ENCODE data around the gene IL1R1. TPM values are rescaled to one million over a fixed set of nuclear protein-coding genes. Genes with fewer than 3 reads are reported as not detected.
A peak's percentile ranks its signal among the peaks of the same experiment; 100 is the strongest.

IL1R1 gene
- total and polyA plus RNA-seq, 2 of the 4 experiments (the other 2 are of a cell fraction): 6.5 to 13.8 TPM

DNA sequence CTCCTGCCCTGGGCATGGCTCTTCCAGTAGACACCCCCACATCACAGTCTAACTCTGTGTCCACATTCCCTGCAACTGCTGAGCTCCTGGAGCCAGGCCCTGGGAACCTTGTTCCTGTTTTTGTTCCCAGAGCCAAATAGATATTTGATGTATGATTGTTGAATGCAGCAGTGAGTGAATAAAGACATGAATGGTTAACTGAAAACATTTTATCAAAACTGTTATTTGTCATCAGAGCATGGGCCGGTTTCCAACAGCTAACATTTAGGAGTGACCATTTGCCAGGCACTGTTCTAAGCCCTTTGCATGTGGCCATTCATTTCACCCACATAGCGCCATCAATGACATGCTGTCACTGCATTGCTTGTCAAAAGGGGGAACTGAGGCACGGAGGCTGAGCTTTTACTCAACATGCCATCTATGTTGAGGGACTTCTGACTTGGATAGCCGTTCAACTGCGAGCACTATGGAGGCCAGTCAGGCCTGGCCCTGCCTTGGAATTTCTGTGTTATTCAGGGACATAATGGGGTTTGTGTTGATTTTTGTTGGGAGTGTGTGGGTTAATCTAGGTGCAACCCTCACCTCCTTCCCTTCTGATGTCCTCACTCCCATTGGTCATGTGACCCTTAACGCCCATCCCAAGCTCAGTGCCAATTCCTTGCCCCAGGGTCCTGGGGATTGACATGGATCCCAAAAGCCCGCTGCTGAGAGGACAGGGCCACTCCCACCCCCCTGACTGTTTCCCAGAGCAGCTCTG is 12.6 kb downstream of the IL1R1 start:
- POLR2A ChIA-PET (ENCODE audit: unreplicated experiment): no interaction called here
- H2AFZ ChIP-seq (replicated peaks; ENCODE audit: low read length, poor library complexity): no peak overlapping the region
- H3K23ac ChIP-seq (ENCODE audit: low read depth, low read length): no peak overlapping the region
- no peaks in the 10 kb centered on the region for H3K27me3 ChIP-seq (ENCODE audit: control insufficient read depth, insufficient read depth, low read length)
- no peak overlapping the region; the same call in 1 of the 2 replicates for H3K4me2 ChIP-seq (ENCODE audit: low read depth, low read length)
- 0 out of 2 replicates have a peak, but pooled peaks cover 4% of the 10 kb centered on the region for H3K9me1 ChIP-seq (ENCODE audit: insufficient read depth, low read length)
- 0 out of 2 replicates have a peak overlapping the region, but pooled peaks have one; percentile 89 for H3K14ac ChIP-seq (replicated peaks; ENCODE audit: low read depth, low read length)
- H3K27ac ChIP-seq (ENCODE audit: insufficient read depth, low read length): peak overlapping the region; percentile 92
- no peak overlapping the region for H3K4me3 ChIP-seq (ENCODE audit: insufficient read depth, low read depth, low read length)
- peak overlapping the region; percentile 21 to 44; a peak in 3 of 4 replicates for H4K8ac ChIP-seq (ENCODE audit: low read depth in 2 of 2, low read length in 2 of 2)
- no peak overlapping the region for H3K56ac ChIP-seq (ENCODE audit: extremely low read depth, insufficient read depth, low read length)
- TF ChIP-seq SMC3 (IDR thresholded peaks at IDR 0.05; ENCODE audit: low read depth, low read length) (no peak), RCOR1 (IDR thresholded peaks at IDR 0.05; ENCODE audit: insufficient replicate concordance, low read length) (no peak), RFX5 (IDR thresholded peaks at IDR 0.05; ENCODE audit: low read depth, low read length) (no peak), MAZ (IDR thresholded peaks at IDR 0.05; ENCODE audit: borderline replicate concordance, low read depth, low read length) (no peak), MAFK (IDR thresholded peaks at IDR 0.05; ENCODE audit: low read depth, low read length) (no peak), BHLHE40 (IDR thresholded peaks at IDR 0.05; ENCODE audit: low read depth, low read length) (no peak), RAD21 (IDR thresholded peaks at IDR 0.05; ENCODE audit: low read length) (no peak), NFE2L2 (IDR thresholded peaks at IDR 0.05; ENCODE audit: low read depth, low read length) (no peak), CEBPB (IDR thresholded peaks at IDR 0.05; ENCODE audit: low read depth, low read length) (no peak), MXI1 (IDR thresholded peaks at IDR 0.05; ENCODE audit: borderline replicate concordance, low read depth, low read length) (no peak), ELK1 (IDR thresholded peaks at IDR 0.05; ENCODE audit: borderline replicate concordance, low read depth, low read length) (no peak)
- TF ChIP-seq, protein P1, sequence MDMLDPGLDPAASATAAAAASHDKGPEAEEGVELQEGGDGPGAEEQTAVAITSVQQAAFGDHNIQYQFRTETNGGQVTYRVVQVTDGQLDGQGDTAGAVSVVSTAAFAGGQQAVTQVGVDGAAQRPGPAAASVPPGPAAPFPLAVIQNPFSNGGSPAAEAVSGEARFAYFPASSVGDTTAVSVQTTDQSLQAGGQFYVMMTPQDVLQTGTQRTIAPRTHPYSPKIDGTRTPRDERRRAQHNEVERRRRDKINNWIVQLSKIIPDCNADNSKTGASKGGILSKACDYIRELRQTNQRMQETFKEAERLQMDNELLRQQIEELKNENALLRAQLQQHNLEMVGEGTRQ (IDR thresholded peaks at IDR 0.05; ENCODE audit: low read depth, low read length): no peak
- TF ChIP-seq, protein P2, sequence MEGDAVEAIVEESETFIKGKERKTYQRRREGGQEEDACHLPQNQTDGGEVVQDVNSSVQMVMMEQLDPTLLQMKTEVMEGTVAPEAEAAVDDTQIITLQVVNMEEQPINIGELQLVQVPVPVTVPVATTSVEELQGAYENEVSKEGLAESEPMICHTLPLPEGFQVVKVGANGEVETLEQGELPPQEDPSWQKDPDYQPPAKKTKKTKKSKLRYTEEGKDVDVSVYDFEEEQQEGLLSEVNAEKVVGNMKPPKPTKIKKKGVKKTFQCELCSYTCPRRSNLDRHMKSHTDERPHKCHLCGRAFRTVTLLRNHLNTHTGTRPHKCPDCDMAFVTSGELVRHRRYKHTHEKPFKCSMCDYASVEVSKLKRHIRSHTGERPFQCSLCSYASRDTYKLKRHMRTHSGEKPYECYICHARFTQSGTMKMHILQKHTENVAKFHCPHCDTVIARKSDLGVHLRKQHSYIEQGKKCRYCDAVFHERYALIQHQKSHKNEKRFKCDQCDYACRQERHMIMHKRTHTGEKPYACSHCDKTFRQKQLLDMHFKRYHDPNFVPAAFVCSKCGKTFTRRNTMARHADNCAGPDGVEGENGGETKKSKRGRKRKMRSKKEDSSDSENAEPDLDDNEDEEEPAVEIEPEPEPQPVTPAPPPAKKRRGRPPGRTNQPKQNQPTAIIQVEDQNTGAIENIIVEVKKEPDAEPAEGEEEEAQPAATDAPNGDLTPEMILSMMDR (conservative IDR thresholded peaks at IDR 0.05; ENCODE audit: low read depth, low read length): no peak
- peak overlapping the region; percentile 55; the same call in 2 of the 3 replicates for H2BK15ac ChIP-seq (ENCODE audit: low read depth, low read length)
- H2BK20ac ChIP-seq (ENCODE audit: low read depth, low read length): peak overlapping the region; percentile 87; the same call in 1 of the 2 replicates
- H3K4ac ChIP-seq (ENCODE audit: low read depth, low read length): peak overlapping the region; percentile 82; the same call in 1 of the 2 replicates
- peaks cover 59% of the 10 kb centered on the region for H3K36me3 ChIP-seq (ENCODE audit: control insufficient read depth, insufficient read depth, low read length)
- H2AK9ac ChIP-seq (replicated peaks; ENCODE audit: low read depth, low read length, poor library complexity): no peak overlapping the region
- peak overlapping the region; percentile 95 for H2AK5ac ChIP-seq (ENCODE audit: low read depth, low read length)
- BruUV-seq (replicated peaks): no TSS peak
- peak overlapping the region; percentile 44; the same call in 1 of the 2 replicates for H3K9ac ChIP-seq (ENCODE audit: low read depth, low read length)
- intact Hi-C loops (cut with micrococcal nuclease) (no loop called here), dilution Hi-C loops (cut with HindIII; ENCODE audit: low sequenced_read_pairs, unreplicated experiment) (loop anchor here (25.0 kb wide), 1 partner anchor 143 kb away; no protein-coding TSS in a partner anchor), in situ Hi-C loops (cut with MboI; ENCODE audit: low sequenced_read_pairs) (no loop called here)
- no CpG with 5 or more reads among the region's 7 CpGs for WGBS, 2 experiments (ENCODE audit: extremely low coverage in 2 of 2, insufficient read length in 1 of 2)
- H3K9me3 ChIP-seq (ENCODE audit: control insufficient read depth, insufficient read depth, low read length): no peaks in the 10 kb centered on the region
- no peaks in the 10 kb centered on the region for H4K20me1 ChIP-seq (ENCODE audit: insufficient read depth, low read length)
- peak overlapping the region; percentile 28 for H2BK5ac ChIP-seq (ENCODE audit: low read depth, low read length, poor library complexity, severe bottlenecking)
- peak overlapping the region; percentile 24; the same call in 1 of the 2 replicates for H4K91ac ChIP-seq (ENCODE audit: insufficient read depth, low read depth, low read length)
- H3K4me1 ChIP-seq (ENCODE audit: control insufficient read depth, insufficient read depth, low read length): peaks cover 16% of the 10 kb centered on the region
- CTCF ChIA-PET: interaction anchor here (1.1 to 2.4 kb wide), 3 partner anchors 12 to 135 kb away, joined by 3 to 9 read pairs (median 6); no protein-coding TSS in a partner anchor
- no peak for DNase-seq
- no peak for ATAC-seq (ENCODE audit: low read depth)
- H2BK120ac ChIP-seq (ENCODE audit: low read depth, low read length): peak overlapping the region; percentile 90; the same call in 1 of the 2 replicates
- H4K5ac ChIP-seq (ENCODE audit: low read depth, low read length): peak overlapping the region; percentile 42; the same call in 1 of the 2 replicates
- peaks cover 9 to 28% of the 10 kb centered on the region in 2 experiments for H3K79me1 ChIP-seq (ENCODE audit: low read depth in 1 of 2, low read length in 2 of 2)
- H3K18ac ChIP-seq (ENCODE audit: low read depth, low read length): peak overlapping the region; percentile 58; the same call in 1 of the 2 replicates

Data from IMR-90 (cell line).